Mucosa of descending colon (tissue), 3 donors: ENCODE measurements around the gene ADIRF. TPM values are rescaled to one million over a fixed set of nuclear protein-coding genes. Genes with fewer than 3 reads are reported as not detected.

Experiments used
- ATAC-seq: fragments of 200-7000 bp; cut with Tn5 transposase; one replicate; pipeline ENCODE4 v1.9.1; 2020; ENCODE audit warnings: mild to moderate bottlenecking, moderate library complexity
- DNase-seq, 3 donors: peaks; one replicate each; pipeline ENCODE4 v3.0.0-alpha.2; 2020
- H3K36me3 ChIP-seq: fragments of 200-600 bp; one replicate; pipeline ENCODE4 v1.8.0; 2021; ENCODE audit warnings: low read depth, mild to moderate bottlenecking
- H3K4me1 ChIP-seq: fragments of 200-600 bp; one replicate; pipeline ENCODE4 v1.8.0; 2021; ENCODE audit warnings: low read depth, mild to moderate bottlenecking
- H3K4me3 ChIP-seq: fragments of 200-600 bp; one replicate; pipeline ENCODE4 v1.8.0; 2021; ENCODE audit warnings: mild to moderate bottlenecking
- H3K9me3 ChIP-seq: fragments of 200-600 bp; one replicate; pipeline ENCODE4 v1.8.0; 2021; ENCODE audit warnings: mild to moderate bottlenecking
- intact Hi-C, 2 donors: fragments of 100-400 bp; cut with DNase I in 1 of 2; cut with micrococcal nuclease in 1 of 2; formaldehyde crosslinking; loops; one replicate each; pipeline versions ENCODE4 v1.11.0 to v1.11.1; 2022; cut with DNase I, micrococcal nuclease
- total RNA-seq, 3 donors: library from RNA; stranded (reverse); fragmentation: NEBNext Ultra II Directional in 2 of 3; extraction: Animal tissue kit (Norgen Biotek cat#: 25700) in 2 of 3; gene quantifications; one replicate each; pipeline versions ENCODE4 v1.2.1 to v1.2.4, GENCODE V29; 2021 to 2023
- TF ChIP-seq, protein P1 (sequence below): fragments of 200-600 bp; IDR thresholded peaks from one replicate; pipeline ENCODE4 v1.8.0; 2022; ENCODE audit warnings: antibody characterized with exemption, mild to moderate bottlenecking
- donor health status: DM: no; HTN: no; CAD: no; lungs with moderate emphysema.
- donor health status: DM: no; HTN: no; CAD: no.
- donor health status: DM: no; HTN: yes; CAD: no.

ADIRF gene
- total RNA-seq, 3 donors from 2014 or later, result 48.6 to 127 (median 90.6) TPM

- TF ChIP-seq, protein P1, sequence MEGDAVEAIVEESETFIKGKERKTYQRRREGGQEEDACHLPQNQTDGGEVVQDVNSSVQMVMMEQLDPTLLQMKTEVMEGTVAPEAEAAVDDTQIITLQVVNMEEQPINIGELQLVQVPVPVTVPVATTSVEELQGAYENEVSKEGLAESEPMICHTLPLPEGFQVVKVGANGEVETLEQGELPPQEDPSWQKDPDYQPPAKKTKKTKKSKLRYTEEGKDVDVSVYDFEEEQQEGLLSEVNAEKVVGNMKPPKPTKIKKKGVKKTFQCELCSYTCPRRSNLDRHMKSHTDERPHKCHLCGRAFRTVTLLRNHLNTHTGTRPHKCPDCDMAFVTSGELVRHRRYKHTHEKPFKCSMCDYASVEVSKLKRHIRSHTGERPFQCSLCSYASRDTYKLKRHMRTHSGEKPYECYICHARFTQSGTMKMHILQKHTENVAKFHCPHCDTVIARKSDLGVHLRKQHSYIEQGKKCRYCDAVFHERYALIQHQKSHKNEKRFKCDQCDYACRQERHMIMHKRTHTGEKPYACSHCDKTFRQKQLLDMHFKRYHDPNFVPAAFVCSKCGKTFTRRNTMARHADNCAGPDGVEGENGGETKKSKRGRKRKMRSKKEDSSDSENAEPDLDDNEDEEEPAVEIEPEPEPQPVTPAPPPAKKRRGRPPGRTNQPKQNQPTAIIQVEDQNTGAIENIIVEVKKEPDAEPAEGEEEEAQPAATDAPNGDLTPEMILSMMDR, result no peak
- Histone ChIP-seq H3K36me3 (no peaks in the 10 kb centered on the region), H3K9me3 (peaks cover 13% of the 10 kb centered on the region), H3K4me1 (no peaks in the 10 kb centered on the region), H3K4me3 (no peak overlapping the region)
- DNase-seq (no peak), ATAC-seq (no peak)
- intact Hi-C loops, result no loop called here
These were observed 12.6 kb upstream of the ADIRF start for GRCh38 chr10:86955501-86956194.

- intact Hi-C loops, result no loop called here
- no peak overlapping the region for H3K4me3 ChIP-seq
- TF ChIP-seq, protein P1, result no peak
These were observed 12.0 kb upstream of the ADIRF start for GRCh38 chr10:86956195-86956847.

DNA sequence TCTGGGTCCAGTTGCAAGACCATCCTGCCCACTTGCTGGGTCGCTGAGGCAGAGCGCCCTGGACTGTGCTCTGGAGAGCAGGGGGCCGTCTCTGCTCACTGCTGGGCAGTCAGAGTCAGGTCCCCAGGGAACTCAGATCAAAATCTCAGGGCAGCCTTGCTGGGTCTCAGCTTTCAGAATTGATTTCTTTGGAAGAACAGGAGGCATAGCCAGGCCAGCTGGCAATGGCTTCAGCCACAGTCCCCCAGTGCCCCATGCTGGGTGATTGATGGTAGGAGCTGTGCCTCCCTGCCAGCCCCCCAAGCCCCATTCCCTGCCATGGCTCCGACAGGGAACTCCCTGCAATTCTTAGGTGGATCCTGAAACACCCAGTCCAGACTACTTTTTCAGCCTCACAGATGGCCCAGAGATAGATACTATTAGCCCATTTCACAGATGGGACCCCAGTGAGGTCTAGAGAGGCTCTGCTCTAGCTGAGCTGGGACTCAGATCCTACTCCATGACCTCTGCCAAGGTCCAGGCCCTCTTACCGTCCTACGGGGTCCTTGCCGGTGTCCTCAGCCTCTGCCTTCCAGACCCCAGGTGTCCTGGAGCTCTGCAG is 11.3 kb upstream of the ADIRF start:
- intact Hi-C loops, result no loop called here
- ATAC-seq (no peak), DNase-seq (no peak)
- H3K4me1 ChIP-seq, result no peaks in the 10 kb centered on the region
- TF ChIP-seq, protein P1, result no peak
- no peak overlapping the region for H3K4me3 ChIP-seq
- H3K9me3 ChIP-seq, result peaks cover 10% of the 10 kb centered on the region
- H3K36me3 ChIP-seq, result no peaks in the 10 kb centered on the region

More at GRCh38 chr10:86956195-86956847, 12.0 kb upstream of the ADIRF start:
- no peak for ATAC-seq
- no peaks in the 10 kb centered on the region for H3K4me1 ChIP-seq
- H3K36me3 ChIP-seq, result no peaks in the 10 kb centered on the region
- H3K9me3 ChIP-seq, result peaks cover 13% of the 10 kb centered on the region
- DNase-seq, result no peak

GRCh38 chr10:86957471-86958115 is 10.7 kb upstream of the ADIRF start, which contains the start of gene MMRN2:
Gene MMRN2, minus strand, starts transcription at chr10:86957615. Its CDS starts 74 bp downstream, at chr10:86957541.
- Histone ChIP-seq H3K9me3 (peaks cover 5% of the 10 kb centered on the region), H3K4me3 (no peak within 1 kb of the TSS), H3K4me1 (no peaks in the 10 kb centered on the region), H3K36me3 (no peaks in the 10 kb centered on the region)
- ATAC-seq (no peak), DNase-seq (no peak)
- TF ChIP-seq, protein P1, result no peak
- intact Hi-C loops, result no loop called here

- intact Hi-C loops, result no loop called here
- Histone ChIP-seq H3K9me3 (no peaks in the 10 kb centered on the region), H3K4me3 (no peak within 1 kb of the TSS), H3K4me1 (no peaks in the 10 kb centered on the region), H3K36me3 (no peaks in the 10 kb centered on the region)
- no peak for DNase-seq
- peak; percentile 13 for ATAC-seq
- TF ChIP-seq, protein P1, result no peak
These were observed 10.0 kb upstream of the ADIRF start, which contains the start of gene SNCG for GRCh38 chr10:86958116-86958900. Gene SNCG, plus strand, starts transcription at chr10:86958599. Its CDS starts 99 bp downstream, at chr10:86958698.
